GM12873 (cell line): Measurements from ENCODE around the gene ZNF217.

Experiments
- CTCF ChIP-seq: IDR thresholded peaks from 2 replicates; pipeline ENCODE4 v1.5.1; 2012; ENCODE audit warnings: low read depth, mild to moderate bottlenecking, moderate library complexity, low read length, control low read depth; ENCODE audit not compliant: insufficient read depth; ENCODE audit errors: missing control alignments

ZNF217 gene

GRCh38 chr20:53529658-53530057, 64.0 kb downstream of the ZNF217 start:
- TF ChIP-seq CTCF, result no peak

GRCh38 chr20:53527196-53527595, 66.4 kb downstream of the ZNF217 start:
- TF ChIP-seq CTCF, result no peak

GRCh38 chr20:53524589-53525312, 68.9 kb downstream of the ZNF217 start:
- no peak for TF ChIP-seq CTCF

GRCh38 chr20:53522696-53523095, 70.9 kb downstream of the ZNF217 start:
- no peak for TF ChIP-seq CTCF

GRCh38 chr20:53522026-53522425, 71.6 kb downstream of the ZNF217 start:
- no peak for TF ChIP-seq CTCF

- TF ChIP-seq CTCF, result no peak
Measured at GRCh38 chr20:53517146-53517545, 76.5 kb downstream of the ZNF217 start.
